Measurements from ENCODE around the gene BTBD6.
"Not testable (repeated sequence)": the region's sequence is repeated elsewhere in the genome, so short reads cannot be mapped to it uniquely, and the experiment has no call there.

Gene BTBD6

DNA sequence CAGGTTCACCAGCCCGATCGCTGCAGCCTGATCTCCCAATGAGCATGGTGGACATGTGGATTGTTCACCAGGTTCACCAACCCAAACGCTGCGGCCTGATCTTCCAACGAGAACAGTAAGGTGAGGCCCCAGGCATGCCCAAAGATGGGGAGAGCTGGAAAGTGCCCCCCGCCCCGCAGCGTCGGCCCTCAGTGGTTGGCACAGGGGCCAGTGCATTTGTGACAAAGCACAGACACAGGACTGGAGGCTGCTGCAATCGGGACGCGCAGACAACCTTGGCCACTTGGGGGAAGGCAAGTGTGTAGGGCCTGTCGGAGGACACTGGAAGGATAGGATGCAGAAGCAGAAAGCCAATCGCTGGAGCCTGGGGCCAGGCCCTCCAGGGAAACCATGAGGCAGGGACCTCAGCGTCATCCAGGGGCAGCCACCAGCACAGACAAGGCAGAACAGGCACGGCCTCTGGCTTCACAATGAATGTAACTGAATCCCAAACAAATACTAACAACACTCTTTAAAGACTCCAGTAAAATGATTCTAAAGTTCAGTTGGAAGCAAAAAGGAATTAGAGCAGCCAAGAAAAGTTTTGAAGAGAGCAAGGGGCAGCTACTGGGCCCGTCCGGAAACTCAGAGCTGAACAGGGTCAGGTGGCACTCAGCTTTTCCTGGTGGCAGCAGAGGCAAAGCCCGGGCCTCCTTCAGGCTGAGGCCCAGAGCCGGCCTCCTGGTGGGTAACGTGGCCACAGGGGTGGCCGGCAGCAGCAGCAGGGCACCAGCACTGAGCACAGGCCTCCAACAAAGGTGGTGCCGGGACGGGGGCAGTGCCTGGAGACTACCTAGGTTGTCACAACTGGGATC, 39.1 kb downstream of the BTBD6 start:
- Histone ChIP-seq H3K9ac (peak overlapping the region in 6 of 11 experiments; percentile 12 to 49 (median 42); a peak in 11 of 22 replicates), H3K9me3 (replicated peaks in 1 of 11) (no peaks in the 10 kb centered on the region), H4K20me1 (peaks cover 61 to 100% (median 84%) of the 10 kb centered on the region in 11 experiments), H3K4me3 (no peak overlapping the region), H3K27ac (peak overlapping the region in 5 of 11 experiments; percentile 1 to 60 (median 22); a peak in 6 of 22 replicates), H3K4me2 (peak overlapping the region in 8 of 11 experiments; percentile 80 to 95 (median 89); a peak in 13 of 22 replicates), H3K27me3 (no peaks in the 10 kb centered on the region), H3K36me3 (peaks cover 0 to 5% (median 0%) of the 10 kb centered on the region in 11 experiments; a peak in 2 of 22 replicates), H3K4me1 (peaks cover 60 to 100% (median 98%) of the 10 kb centered on the region in 10 experiments)
- no peak for TF ChIP-seq Cebpa-rat (IDR thresholded peaks at IDR 0.05)

GRCh38 chr14:105288936-105289335, 40.6 kb downstream of the BTBD6 start:
- peak overlapping the region in 2 of 11 experiments; percentile 82 to 86; a peak in 2 of 22 replicates for H3K27ac ChIP-seq
- not testable (repeated sequence) for H3K4me3 ChIP-seq; H3K27me3 ChIP-seq; H3K9ac ChIP-seq; H3K36me3 ChIP-seq; H3K9me3 ChIP-seq (replicated peaks in 1 of 11)
- H3K4me2 ChIP-seq: peak overlapping the region in 8 of 11 experiments; percentile 93 to 100 (median 98); a peak in 13 of 22 replicates
- H4K20me1 ChIP-seq: peaks cover 57 to 100% (median 84%) of the 10 kb centered on the region in 11 experiments; a peak in 21 of 22 replicates
- peaks cover 64 to 100% (median 98%) of the 10 kb centered on the region in 10 experiments for H3K4me1 ChIP-seq

GRCh38 chr14:105290621-105291346, 42.5 kb downstream of the BTBD6 start:
- Histone ChIP-seq H3K4me1 (peaks cover 63 to 100% (median 98%) of the 10 kb centered on the region in 10 experiments), H3K4me3 (peak overlapping the region in 2 of 10 experiments; percentile 3 to 33; a peak in 1 of 20 replicates), H4K20me1 (peaks cover 59 to 100% (median 89%) of the 10 kb centered on the region in 11 experiments; a peak in 20 of 22 replicates), H3K9ac (peak overlapping the region; percentile 2 to 80 (median 68); a peak in 17 of 22 replicates), H3K36me3 (no peaks in the 10 kb centered on the region; a peak in 1 of 22 replicates), H3K27ac (peak overlapping the region in 9 of 11 experiments; percentile 75 to 87 (median 82); a peak in 18 of 22 replicates), H3K27me3 (no peaks in the 10 kb centered on the region), H3K4me2 (peak overlapping the region; percentile 91 to 100 (median 97)), H3K9me3 (replicated peaks in 1 of 11) (no peaks in the 10 kb centered on the region)
- TF ChIP-seq Cebpa-rat (IDR thresholded peaks at IDR 0.05): peak in 3 of 11 experiments; percentile 7 to 35 (median 32); a peak in 3 of 22 replicates

GRCh38 chr14:105292826-105293711, 44.7 kb downstream of the BTBD6 start:
- TF ChIP-seq Cebpa-rat (IDR thresholded peaks at IDR 0.05): no peak
- Histone ChIP-seq H4K20me1 (peaks cover 45 to 100% (median 73%) of the 10 kb centered on the region in 11 experiments; a peak in 20 of 22 replicates), H3K4me1 (peaks cover 57 to 93% (median 88%) of the 10 kb centered on the region in 10 experiments), H3K9ac (peak overlapping the region; percentile 42 to 80 (median 70); a peak in 21 of 22 replicates), H3K27ac (peak overlapping the region in 10 of 11 experiments; percentile 48 to 87 (median 81); a peak in 20 of 22 replicates), H3K36me3 (peaks cover 0 to 6% (median 0%) of the 10 kb centered on the region in 11 experiments; a peak in 2 of 22 replicates), H3K4me3 (peak overlapping the region; percentile 3 to 53 (median 42); a peak in 17 of 20 replicates), H3K4me2 (peak overlapping the region; percentile 91 to 100 (median 97)), H3K9me3 (replicated peaks in 1 of 11) (no peaks in the 10 kb centered on the region), H3K27me3 (no peaks in the 10 kb centered on the region)

- Histone ChIP-seq H4K20me1 (peaks cover 45 to 100% (median 74%) of the 10 kb centered on the region in 11 experiments; a peak in 20 of 22 replicates), H3K4me3 (peak overlapping the region in 8 of 10 experiments; percentile 34 to 53 (median 46); a peak in 14 of 20 replicates), H3K4me1 (peaks cover 67 to 94% (median 87%) of the 10 kb centered on the region in 10 experiments), H3K27ac (peak overlapping the region in 10 of 11 experiments; percentile 48 to 87 (median 81); a peak in 21 of 22 replicates), H3K27me3 (no peaks in the 10 kb centered on the region), H3K9ac (peak overlapping the region; percentile 42 to 80 (median 70); a peak in 21 of 22 replicates), H3K4me2 (peak overlapping the region; percentile 91 to 100 (median 97)), H3K9me3 (replicated peaks in 1 of 11) (peaks cover 0 to under 1% (median 0%) of the 10 kb centered on the region in 11 experiments; a peak in 3 of 22 replicates), H3K36me3 (peaks cover 0 to 6% (median 0%) of the 10 kb centered on the region in 11 experiments; a peak in 2 of 22 replicates)
- no peak for TF ChIP-seq Cebpa-rat (IDR thresholded peaks at IDR 0.05)
Observed at GRCh38 chr14:105294142-105294597, 45.8 kb downstream of the BTBD6 start.

GRCh38 chr14:105297311-105297710, 49.0 kb downstream of the BTBD6 start:
- H4K20me1 ChIP-seq: peaks cover 36 to 82% (median 58%) of the 10 kb centered on the region in 11 experiments; a peak in 20 of 22 replicates
- H3K27me3 ChIP-seq; H3K36me3 ChIP-seq; H3K27ac ChIP-seq; H3K9ac ChIP-seq; H3K4me3 ChIP-seq; H3K9me3 ChIP-seq (replicated peaks in 1 of 11): not testable (repeated sequence)
- peak overlapping the region in 2 of 11 experiments; percentile 5 to 19; a peak in 1 of 22 replicates for H3K4me2 ChIP-seq
- peaks cover 62 to 79% (median 73%) of the 10 kb centered on the region in 10 experiments for H3K4me1 ChIP-seq

DNA sequence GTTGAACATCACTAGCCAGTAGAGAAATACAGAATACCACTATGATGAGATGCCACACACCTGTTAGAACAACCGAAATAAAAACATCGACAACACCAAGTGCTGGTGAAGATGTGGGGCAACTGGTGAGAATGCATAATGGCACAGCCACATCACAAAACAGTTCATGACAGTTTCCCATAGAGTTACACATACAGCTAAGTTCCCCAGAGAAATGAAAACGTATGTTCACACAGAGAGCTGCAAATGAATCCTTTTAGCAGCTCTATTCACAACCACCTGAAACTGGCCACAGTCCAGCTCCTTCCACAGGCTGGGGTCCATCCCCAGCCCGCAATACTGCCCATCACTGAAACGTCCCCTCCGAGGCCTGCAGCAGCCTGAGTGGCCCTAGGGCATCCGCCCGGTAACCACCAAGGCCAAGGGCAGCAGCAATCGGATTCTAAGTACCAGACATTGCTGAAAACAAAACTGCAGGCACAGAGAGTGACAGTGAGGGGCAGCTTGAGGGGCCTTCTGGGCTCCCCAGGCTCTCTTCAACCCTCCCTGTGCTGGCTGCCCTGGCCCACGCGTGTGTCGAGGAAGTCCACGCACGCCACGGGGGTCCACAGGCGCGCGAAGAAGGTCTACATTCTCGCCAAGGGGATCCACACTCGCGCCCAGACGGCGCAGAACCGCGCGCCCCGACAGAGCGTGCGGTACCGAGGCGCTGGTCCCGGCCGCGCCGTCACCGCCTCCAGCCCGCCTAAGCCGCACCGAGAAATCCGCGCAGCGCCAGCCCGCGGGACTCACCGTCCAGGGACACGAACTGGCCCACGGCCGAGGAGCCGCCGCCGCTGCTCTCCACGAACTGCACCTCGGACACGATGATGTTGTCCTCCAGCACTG, 51.6 kb downstream of the BTBD6 start:
- Histone ChIP-seq H3K4me2 (peak overlapping the region; percentile 88 to 99 (median 94)), H3K27ac (peak overlapping the region; percentile 84 to 96 (median 92))

More for the DNA sequence above, 51.6 kb downstream of the BTBD6 start:
- H4K20me1 ChIP-seq: peaks cover 15 to 56% (median 32%) of the 10 kb centered on the region in 11 experiments; a peak in 20 of 22 replicates
- peak overlapping the region; percentile 70 to 94 (median 88) for H3K4me3 ChIP-seq
- peaks cover 0 to 6% (median 0%) of the 10 kb centered on the region in 11 experiments; a peak in 2 of 22 replicates for H3K36me3 ChIP-seq
- H3K9me3 ChIP-seq (replicated peaks in 1 of 11): peaks cover 0 to 6% (median 0%) of the 10 kb centered on the region in 11 experiments; a peak in 4 of 22 replicates
- H3K4me1 ChIP-seq: peaks cover 42 to 68% (median 53%) of the 10 kb centered on the region in 10 experiments
- no peak for TF ChIP-seq Cebpa-rat (IDR thresholded peaks at IDR 0.05)
- H3K27me3 ChIP-seq: no peaks in the 10 kb centered on the region
- H3K9ac ChIP-seq: peak overlapping the region; percentile 87 to 97 (median 95)
